Astrocyte (in vitro differentiated cells and primary cell): ENCODE measurements around the gene CHL1. TPM values are rescaled to one million over a fixed set of nuclear protein-coding genes. Genes with fewer than 3 reads are reported as not detected.

Source experiments
- DNase-seq: peaks from one replicate; pipeline ENCODE4 v3.0.0-alpha.2; 2010; ENCODE audit warnings: low read depth
- FAIRE-seq: peaks from 2 replicates; lab custom pipeline; 2011; peaks lifted over from hg19 to GRCh38; lab: Jason Lieb, UNC
- H2AFZ ChIP-seq: 2 replicates; pipeline ENCODE4 v1.6.0; 2012; ENCODE audit warnings: low read depth, low read length, inconsistent platforms
- H3K27ac ChIP-seq: 2 replicates; pipeline ENCODE4 v1.5.1; 2011; ENCODE audit warnings: low read depth, low read length, inconsistent platforms
- H3K27me3 ChIP-seq: 2 replicates; pipeline ENCODE4 v1.6.0; 2011; ENCODE audit warnings: low read length, inconsistent platforms; ENCODE audit not compliant: insufficient read depth
- H3K36me3 ChIP-seq: 2 replicates; pipeline ENCODE4 v1.5.1; 2011; ENCODE audit warnings: low read length, inconsistent platforms; ENCODE audit not compliant: insufficient read depth
- H3K4me1 ChIP-seq: 2 replicates; pipeline ENCODE4 v1.5.1; 2011; ENCODE audit warnings: low read length, inconsistent platforms; ENCODE audit not compliant: insufficient read depth
- H3K4me2 ChIP-seq: 2 replicates; pipeline ENCODE4 v1.6.0; 2012; ENCODE audit warnings: low read length, inconsistent platforms
- H3K4me3 ChIP-seq: 2 replicates; pipeline ENCODE4 v1.5.1; 2011; ENCODE audit warnings: low read depth, mild to moderate bottlenecking, low read length, inconsistent platforms; ENCODE audit not compliant: insufficient read depth
- H3K79me2 ChIP-seq: 2 replicates; pipeline ENCODE4 v1.6.0; 2012; ENCODE audit warnings: mild to moderate bottlenecking, low read length, inconsistent platforms; ENCODE audit not compliant: insufficient read depth
- H3K9ac ChIP-seq: 2 replicates; pipeline ENCODE4 v1.6.0; 2012; ENCODE audit warnings: mild to moderate bottlenecking, low read length, inconsistent platforms
- H3K9me3 ChIP-seq: 2 replicates; pipeline ENCODE4 v1.5.1; 2012; ENCODE audit warnings: low read depth, mild to moderate bottlenecking, low read length, inconsistent platforms; ENCODE audit not compliant: insufficient read depth
- H4K20me1 ChIP-seq: 2 replicates; pipeline ENCODE4 v1.6.0; 2012; ENCODE audit warnings: low read length, inconsistent platforms; ENCODE audit not compliant: insufficient read depth
- H3K27ac Mint-ChIP-seq: one replicate; pipeline ENCODE4 v1.8.0; 2021; ENCODE audit warnings: mild to moderate bottlenecking, mixed read lengths; ENCODE audit not compliant: unreplicated experiment
- H3K27me3 Mint-ChIP-seq: one replicate; pipeline ENCODE4 v1.8.0; 2021; ENCODE audit warnings: low read depth, mixed read lengths; ENCODE audit not compliant: unreplicated experiment
- H3K36me3 Mint-ChIP-seq: one replicate; pipeline ENCODE4 v1.8.0; 2021; ENCODE audit warnings: low read depth, mixed read lengths; ENCODE audit not compliant: unreplicated experiment
- H3K4me1 Mint-ChIP-seq: one replicate; pipeline ENCODE4 v1.8.0; 2021; ENCODE audit warnings: low read depth, mixed read lengths; ENCODE audit not compliant: unreplicated experiment
- H3K4me3 Mint-ChIP-seq: one replicate; pipeline ENCODE4 v1.8.0; 2021; ENCODE audit warnings: mild to moderate bottlenecking, moderate library complexity, mixed read lengths; ENCODE audit not compliant: unreplicated experiment
- H3K9me3 Mint-ChIP-seq: one replicate; pipeline ENCODE4 v1.8.0; 2021; ENCODE audit warnings: mild to moderate bottlenecking, mixed read lengths; ENCODE audit not compliant: unreplicated experiment
- CTCF ChIP-seq: IDR thresholded peaks from 2 replicates; pipeline ENCODE4 v1.5.1; 2011; ENCODE audit warnings: low read depth, mild to moderate bottlenecking, inconsistent platforms, low read length, moderate library complexity; ENCODE audit not compliant: insufficient read depth
- EZH2 ChIP-seq: IDR thresholded peaks from 2 replicates; pipeline ENCODE4 v1.6.1; 2012; ENCODE audit warnings: mild to moderate bottlenecking, low read length, inconsistent platforms; ENCODE audit not compliant: insufficient read depth
- total RNA-seq: library from RNA; stranded (reverse); gene quantifications from 2 replicates; pipeline ENCODE4 v1.2.1, GENCODE V29; 2021

CHL1 gene
- total RNA-seq, 1 donor from 2014 or later = not detected

DNA sequence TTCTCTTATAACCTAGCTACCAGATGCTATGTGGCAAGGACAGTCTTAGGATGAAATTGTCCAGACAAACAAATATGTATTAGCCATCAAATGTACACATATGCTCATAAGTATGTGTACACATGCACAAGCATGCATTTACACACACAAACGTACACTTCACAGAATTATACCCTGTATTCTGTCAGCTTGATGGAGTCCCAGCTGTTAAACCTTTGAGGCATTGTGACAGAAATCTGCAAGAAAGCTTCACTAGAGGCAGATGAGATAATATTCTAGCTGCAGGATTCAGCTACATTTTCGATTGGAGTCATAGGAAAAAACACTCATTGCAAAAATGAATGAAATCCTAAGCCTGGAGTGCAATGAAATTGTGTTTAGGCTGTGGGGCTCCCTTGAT, 110.6 kb downstream of the CHL1 start:
- H2AFZ ChIP-seq = no peak overlapping the region
- H3K79me2 ChIP-seq = no peaks in the 10 kb centered on the region
- no peak for DNase-seq
- no peak overlapping the region for H3K4me2 ChIP-seq
- H4K20me1 ChIP-seq = no peaks in the 10 kb centered on the region
- Mint-ChIP-seq H3K4me1 (no peaks in the 10 kb centered on the region), H3K9me3 (peaks cover 8% of the 10 kb centered on the region), H3K4me3 (no peak overlapping the region), H3K36me3 (no peaks in the 10 kb centered on the region), H3K27ac (no peak overlapping the region), H3K27me3 (no peaks in the 10 kb centered on the region)
- TF ChIP-seq EZH2 = no peak
- TF ChIP-seq CTCF = no peak
- no peak overlapping the region for H3K27ac ChIP-seq
- no peaks in the 10 kb centered on the region for H3K9me3 ChIP-seq
- FAIRE-seq = no peak
- H3K36me3 ChIP-seq = no peaks in the 10 kb centered on the region
- no peak overlapping the region for H3K9ac ChIP-seq
- H3K27me3 ChIP-seq = no peaks in the 10 kb centered on the region
- no peak overlapping the region for H3K4me3 ChIP-seq
- H3K4me1 ChIP-seq = no peaks in the 10 kb centered on the region

DNA sequence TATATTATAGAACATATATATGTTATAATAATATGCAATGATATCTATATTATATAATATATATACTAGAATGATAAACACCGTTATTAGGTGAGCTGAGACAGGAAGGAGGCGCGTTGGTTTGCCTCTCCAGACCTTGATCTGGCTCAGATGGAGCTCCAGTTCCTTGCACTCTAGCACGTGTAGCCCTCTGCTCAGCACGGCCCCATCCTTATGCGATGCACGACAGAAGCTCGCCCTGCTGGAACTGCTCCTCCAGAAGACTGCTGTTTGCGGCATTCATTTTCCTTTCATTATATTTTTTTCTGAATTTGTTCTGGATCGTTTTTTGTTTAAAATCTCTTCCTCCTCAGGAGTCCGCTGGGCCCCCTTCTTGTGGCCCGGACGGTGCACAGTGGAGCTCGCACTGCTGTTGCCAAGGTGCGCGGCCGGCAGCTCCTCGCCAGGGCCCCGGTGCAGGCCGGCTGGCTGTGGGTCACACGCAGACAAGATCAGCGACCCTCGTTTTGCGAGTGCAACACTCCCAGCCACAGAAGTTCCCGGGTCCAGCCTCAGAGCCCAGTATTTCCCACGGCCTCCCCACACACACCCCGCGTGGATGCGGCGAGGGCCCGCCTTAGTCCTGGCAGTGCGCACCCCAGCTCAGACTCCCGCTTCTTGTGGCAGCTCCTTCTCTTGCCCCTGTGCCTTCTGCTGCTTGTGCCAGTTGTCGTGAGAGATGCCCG, 112.2 kb downstream of the CHL1 start:
- H2AFZ ChIP-seq = peak overlapping the region; percentile 52
- no peak overlapping the region for H3K27ac ChIP-seq
- DNase-seq (no peak), FAIRE-seq (no peak)
- H3K4me1 ChIP-seq = no peaks in the 10 kb centered on the region
- H3K9ac ChIP-seq = no peak overlapping the region
- H3K79me2 ChIP-seq = no peaks in the 10 kb centered on the region
- no peaks in the 10 kb centered on the region for H3K4me1 Mint-ChIP-seq
- no peak overlapping the region for H3K27ac Mint-ChIP-seq
- no peaks in the 10 kb centered on the region for H3K36me3 Mint-ChIP-seq
- no peaks in the 10 kb centered on the region for H3K9me3 ChIP-seq
- peaks cover 7% of the 10 kb centered on the region for H3K9me3 Mint-ChIP-seq
- H3K27me3 Mint-ChIP-seq = no peaks in the 10 kb centered on the region
- TF ChIP-seq CTCF (no peak), EZH2 (no peak)
- peak overlapping the region; percentile 71 for H3K4me2 ChIP-seq
- no peak overlapping the region for H3K4me3 Mint-ChIP-seq
- no peaks in the 10 kb centered on the region for H4K20me1 ChIP-seq
- no peaks in the 10 kb centered on the region for H3K36me3 ChIP-seq
- no peaks in the 10 kb centered on the region for H3K27me3 ChIP-seq
- H3K4me3 ChIP-seq = no peak overlapping the region

GRCh38 chr3:312160-312733, 115.7 kb downstream of the CHL1 start:
- H3K27ac ChIP-seq = no peak overlapping the region
- Mint-ChIP-seq H3K27ac (no peak overlapping the region), H3K27me3 (no peaks in the 10 kb centered on the region), H3K9me3 (peaks cover 3% of the 10 kb centered on the region), H3K4me1 (no peaks in the 10 kb centered on the region), H3K36me3 (no peaks in the 10 kb centered on the region), H3K4me3 (no peak overlapping the region)
- no peak overlapping the region for H3K9ac ChIP-seq
- no peak overlapping the region for H3K4me2 ChIP-seq
- no peak overlapping the region for H2AFZ ChIP-seq
- FAIRE-seq (no peak), DNase-seq (no peak)
- no peaks in the 10 kb centered on the region for H4K20me1 ChIP-seq
- no peaks in the 10 kb centered on the region for H3K36me3 ChIP-seq
- H3K4me1 ChIP-seq = no peaks in the 10 kb centered on the region
- H3K4me3 ChIP-seq = no peak overlapping the region
- H3K9me3 ChIP-seq = no peaks in the 10 kb centered on the region
- TF ChIP-seq EZH2 = no peak
- TF ChIP-seq CTCF = no peak
- no peaks in the 10 kb centered on the region for H3K27me3 ChIP-seq
- H3K79me2 ChIP-seq = no peaks in the 10 kb centered on the region
